ENCODE data around the gene LRRFIP1. TPM values are rescaled to one million over a fixed set of nuclear protein-coding genes. Genes with fewer than 3 reads are reported as not detected.
A peak's percentile ranks its signal among the peaks of the same experiment; 100 is the strongest.

The LRRFIP1 gene
- total RNA-seq, 1 donor from 2014 or later = 37.1 TPM

GRCh38 chr2:237648016-237648381, 20.6 kb downstream of the LRRFIP1 start:
- DNase-seq (ENCODE audit: low read depth, low spot score) = no peak
- TF ChIP-seq, protein P1, sequence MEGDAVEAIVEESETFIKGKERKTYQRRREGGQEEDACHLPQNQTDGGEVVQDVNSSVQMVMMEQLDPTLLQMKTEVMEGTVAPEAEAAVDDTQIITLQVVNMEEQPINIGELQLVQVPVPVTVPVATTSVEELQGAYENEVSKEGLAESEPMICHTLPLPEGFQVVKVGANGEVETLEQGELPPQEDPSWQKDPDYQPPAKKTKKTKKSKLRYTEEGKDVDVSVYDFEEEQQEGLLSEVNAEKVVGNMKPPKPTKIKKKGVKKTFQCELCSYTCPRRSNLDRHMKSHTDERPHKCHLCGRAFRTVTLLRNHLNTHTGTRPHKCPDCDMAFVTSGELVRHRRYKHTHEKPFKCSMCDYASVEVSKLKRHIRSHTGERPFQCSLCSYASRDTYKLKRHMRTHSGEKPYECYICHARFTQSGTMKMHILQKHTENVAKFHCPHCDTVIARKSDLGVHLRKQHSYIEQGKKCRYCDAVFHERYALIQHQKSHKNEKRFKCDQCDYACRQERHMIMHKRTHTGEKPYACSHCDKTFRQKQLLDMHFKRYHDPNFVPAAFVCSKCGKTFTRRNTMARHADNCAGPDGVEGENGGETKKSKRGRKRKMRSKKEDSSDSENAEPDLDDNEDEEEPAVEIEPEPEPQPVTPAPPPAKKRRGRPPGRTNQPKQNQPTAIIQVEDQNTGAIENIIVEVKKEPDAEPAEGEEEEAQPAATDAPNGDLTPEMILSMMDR (conservative IDR thresholded peaks at IDR 0.05) = no peak
- H3K9me3 Mint-ChIP-seq = peaks cover 8% of the 10 kb centered on the region
- peaks cover 11% of the 10 kb centered on the region for H3K4me1 Mint-ChIP-seq
- H3K4me3 Mint-ChIP-seq = no peak overlapping the region
- no peaks in the 10 kb centered on the region for H3K27me3 Mint-ChIP-seq (ENCODE audit: low read depth)
- no peak overlapping the region for H3K27ac Mint-ChIP-seq (ENCODE audit: unreplicated experiment)
- H3K36me3 Mint-ChIP-seq (ENCODE audit: low read depth) = peaks cover 35% of the 10 kb centered on the region

DNA sequence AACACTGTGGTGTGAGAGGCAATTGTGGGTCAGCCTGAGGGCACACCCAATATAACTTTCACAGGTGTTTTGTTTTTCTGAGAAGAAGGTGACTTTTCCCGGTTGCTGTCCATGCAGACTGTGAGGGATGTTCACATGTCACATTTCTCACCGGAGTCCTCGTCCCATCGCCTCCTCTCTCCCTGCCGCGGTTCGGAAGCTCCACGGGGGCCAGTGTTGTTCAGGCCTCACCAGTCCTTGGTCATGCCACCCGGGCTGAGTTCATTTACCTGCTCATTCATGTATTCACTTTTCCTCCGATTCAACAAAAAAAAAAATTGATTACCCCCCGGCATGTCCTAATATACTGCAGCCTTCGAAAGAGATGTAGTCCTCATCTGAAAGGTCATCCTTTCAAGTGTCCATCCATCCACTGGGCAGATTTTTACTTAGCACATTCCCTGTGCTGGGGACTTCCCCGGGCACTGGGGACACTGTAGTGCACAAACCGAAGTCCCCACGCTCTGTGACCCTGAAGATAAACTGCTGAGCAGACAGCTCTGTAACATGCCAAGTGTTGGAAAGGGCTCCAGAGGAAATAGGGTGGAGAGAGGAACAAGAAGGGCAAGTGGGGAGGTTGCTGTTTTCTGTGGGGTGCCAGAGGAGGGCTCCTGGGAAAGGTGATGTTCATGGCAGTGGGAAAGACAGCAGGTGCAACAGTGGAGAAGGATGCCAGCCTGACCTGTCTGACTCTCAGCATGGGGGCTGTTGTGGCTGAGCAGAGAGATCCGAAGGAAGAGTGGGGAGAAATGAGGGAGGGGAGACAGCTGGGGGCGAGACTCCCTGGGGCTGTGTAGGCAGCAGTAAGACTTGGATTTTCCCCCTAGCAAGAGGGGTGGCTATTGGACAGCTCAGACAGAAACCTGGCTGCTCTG, 22.4 kb downstream of the LRRFIP1 start:
- TF ChIP-seq, protein P1 (conservative IDR thresholded peaks at IDR 0.05) = no peak
- H3K4me1 Mint-ChIP-seq = peaks cover 11% of the 10 kb centered on the region
- no peak overlapping the region for H3K4me3 Mint-ChIP-seq
- H3K27ac Mint-ChIP-seq (ENCODE audit: unreplicated experiment) = peak overlapping the region; percentile 35
- peaks cover 12% of the 10 kb centered on the region for H3K9me3 Mint-ChIP-seq
- no peak for DNase-seq (ENCODE audit: low read depth, low spot score)
- H3K36me3 Mint-ChIP-seq (ENCODE audit: low read depth) = peaks cover 34% of the 10 kb centered on the region
- no peaks in the 10 kb centered on the region for H3K27me3 Mint-ChIP-seq (ENCODE audit: low read depth)

DNA sequence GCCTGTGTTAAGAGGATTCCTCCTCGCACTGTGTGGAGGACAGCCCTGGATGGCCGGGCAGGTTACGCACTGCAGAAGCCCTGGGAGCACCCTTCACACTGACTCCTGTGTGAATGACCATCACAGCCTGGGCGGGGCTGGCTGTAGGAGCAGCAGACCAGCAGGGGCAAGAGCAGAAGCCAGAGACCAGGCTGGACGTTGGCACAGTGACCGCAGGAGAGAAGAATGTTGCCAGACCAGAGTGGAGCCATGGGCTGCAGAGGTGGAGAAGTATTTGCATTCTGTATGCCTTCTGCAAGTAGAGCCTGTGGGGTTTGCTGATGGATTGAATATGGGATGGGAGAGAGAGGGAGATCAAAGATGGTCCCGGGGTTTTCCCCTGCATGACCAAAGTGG, 23.1 kb downstream of the LRRFIP1 start:
- H3K27me3 Mint-ChIP-seq (ENCODE audit: low read depth) = no peaks in the 10 kb centered on the region
- H3K4me3 Mint-ChIP-seq = no peak overlapping the region
- H3K4me1 Mint-ChIP-seq = peaks cover 11% of the 10 kb centered on the region
- no peak for DNase-seq (ENCODE audit: low read depth, low spot score)
- TF ChIP-seq, protein P1 (conservative IDR thresholded peaks at IDR 0.05) = no peak
- H3K36me3 Mint-ChIP-seq (ENCODE audit: low read depth) = peaks cover 32% of the 10 kb centered on the region
- peaks cover 12% of the 10 kb centered on the region for H3K9me3 Mint-ChIP-seq
- no peak overlapping the region for H3K27ac Mint-ChIP-seq (ENCODE audit: unreplicated experiment)

DNA sequence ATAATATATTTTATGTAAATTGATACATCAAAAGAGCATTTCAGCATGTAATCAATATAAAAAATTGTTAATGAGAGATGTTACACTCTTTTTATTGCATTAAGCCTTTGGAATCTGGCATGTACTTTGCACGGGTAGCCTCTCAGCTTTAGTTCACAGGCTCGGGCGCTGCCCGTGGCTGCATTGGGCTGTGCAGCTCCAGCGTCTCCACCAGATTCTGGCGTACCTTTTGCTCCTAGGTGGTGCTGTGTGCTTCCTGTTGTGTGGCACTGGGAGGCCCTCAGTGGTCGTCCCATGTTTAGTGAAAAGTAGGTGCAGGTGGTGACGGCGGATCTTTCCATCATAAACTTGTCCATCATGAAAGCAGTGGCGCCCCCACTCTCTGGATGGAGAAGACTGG, 24.4 kb downstream of the LRRFIP1 start:
- H3K9me3 Mint-ChIP-seq = peaks cover 12% of the 10 kb centered on the region
- no peaks in the 10 kb centered on the region for H3K27me3 Mint-ChIP-seq (ENCODE audit: low read depth)
- peaks cover 32% of the 10 kb centered on the region for H3K36me3 Mint-ChIP-seq (ENCODE audit: low read depth)
- peaks cover 11% of the 10 kb centered on the region for H3K4me1 Mint-ChIP-seq
- TF ChIP-seq, protein P1 (conservative IDR thresholded peaks at IDR 0.05) = no peak
- H3K27ac Mint-ChIP-seq (ENCODE audit: unreplicated experiment) = no peak overlapping the region
- H3K4me3 Mint-ChIP-seq = no peak overlapping the region
- DNase-seq (ENCODE audit: low read depth, low spot score) = no peak

GRCh38 chr2:237652181-237652580, 24.8 kb downstream of the LRRFIP1 start:
- H3K4me3 Mint-ChIP-seq = no peak overlapping the region
- H3K9me3 Mint-ChIP-seq = peaks cover 12% of the 10 kb centered on the region
- peaks cover 33% of the 10 kb centered on the region for H3K36me3 Mint-ChIP-seq (ENCODE audit: low read depth)
- DNase-seq (ENCODE audit: low read depth, low spot score) = no peak
- TF ChIP-seq, protein P1 (conservative IDR thresholded peaks at IDR 0.05) = no peak
- H3K27ac Mint-ChIP-seq (ENCODE audit: unreplicated experiment) = no peak overlapping the region
- no peaks in the 10 kb centered on the region for H3K27me3 Mint-ChIP-seq (ENCODE audit: low read depth)
- H3K4me1 Mint-ChIP-seq = peaks cover 9% of the 10 kb centered on the region

Data from neural crest cell (in vitro differentiated cells).